Glutamatergic neuron (in vitro differentiated cells): ENCODE measurements around the gene MYL9. TPM values are rescaled to one million over a fixed set of nuclear protein-coding genes. Genes with fewer than 3 reads are reported as not detected.

Experiments
- DNase-seq: peaks from one replicate; pipeline ENCODE4 v3.0.0; 2022
- H3K27ac Mint-ChIP-seq: one replicate; pipeline ENCODE4 v1.8.0; 2020; ENCODE audit warnings: mild to moderate bottlenecking, mixed read lengths, inconsistent platforms; ENCODE audit not compliant: unreplicated experiment
- H3K27me3 Mint-ChIP-seq: one replicate; pipeline ENCODE4 v1.8.0; 2020; ENCODE audit warnings: mild to moderate bottlenecking, moderate library complexity, mixed read lengths, inconsistent platforms; ENCODE audit not compliant: unreplicated experiment
- H3K36me3 Mint-ChIP-seq: one replicate; pipeline ENCODE4 v1.8.0; 2020; ENCODE audit warnings: mild to moderate bottlenecking, mixed read lengths, inconsistent platforms; ENCODE audit not compliant: unreplicated experiment
- H3K4me1 Mint-ChIP-seq: one replicate; pipeline ENCODE4 v1.8.0; 2020; ENCODE audit warnings: mild to moderate bottlenecking, low read depth, mixed read lengths, inconsistent platforms; ENCODE audit not compliant: unreplicated experiment
- H3K4me3 Mint-ChIP-seq: one replicate; pipeline ENCODE4 v1.8.0; 2020; ENCODE audit warnings: mild to moderate bottlenecking, mixed read lengths, inconsistent platforms; ENCODE audit not compliant: unreplicated experiment
- H3K9me3 Mint-ChIP-seq: one replicate; pipeline ENCODE4 v1.8.0; 2020; ENCODE audit warnings: mild to moderate bottlenecking, moderate library complexity, mixed read lengths, inconsistent platforms; ENCODE audit not compliant: unreplicated experiment
- total RNA-seq: library from RNA; stranded (reverse); fragmentation: NEBNext Ultra II Directional; extraction: Animal tissue kit (Norgen Biotek cat#: 25700); gene quantifications from one replicate; pipeline ENCODE4 v1.2.1, GENCODE V29; 2021; ENCODE audit not compliant: unreplicated experiment
- TF ChIP-seq, protein P1 (sequence below): fragments of 200-600 bp; sonication (generic); IDR thresholded peaks from one replicate; pipeline ENCODE4 v1.5.0; 2021; ENCODE audit not compliant: partially characterized antibody, unreplicated experiment

MYL9 gene
- total RNA-seq, 1 donor from 2014 or later: 2.0 TPM

DNA sequence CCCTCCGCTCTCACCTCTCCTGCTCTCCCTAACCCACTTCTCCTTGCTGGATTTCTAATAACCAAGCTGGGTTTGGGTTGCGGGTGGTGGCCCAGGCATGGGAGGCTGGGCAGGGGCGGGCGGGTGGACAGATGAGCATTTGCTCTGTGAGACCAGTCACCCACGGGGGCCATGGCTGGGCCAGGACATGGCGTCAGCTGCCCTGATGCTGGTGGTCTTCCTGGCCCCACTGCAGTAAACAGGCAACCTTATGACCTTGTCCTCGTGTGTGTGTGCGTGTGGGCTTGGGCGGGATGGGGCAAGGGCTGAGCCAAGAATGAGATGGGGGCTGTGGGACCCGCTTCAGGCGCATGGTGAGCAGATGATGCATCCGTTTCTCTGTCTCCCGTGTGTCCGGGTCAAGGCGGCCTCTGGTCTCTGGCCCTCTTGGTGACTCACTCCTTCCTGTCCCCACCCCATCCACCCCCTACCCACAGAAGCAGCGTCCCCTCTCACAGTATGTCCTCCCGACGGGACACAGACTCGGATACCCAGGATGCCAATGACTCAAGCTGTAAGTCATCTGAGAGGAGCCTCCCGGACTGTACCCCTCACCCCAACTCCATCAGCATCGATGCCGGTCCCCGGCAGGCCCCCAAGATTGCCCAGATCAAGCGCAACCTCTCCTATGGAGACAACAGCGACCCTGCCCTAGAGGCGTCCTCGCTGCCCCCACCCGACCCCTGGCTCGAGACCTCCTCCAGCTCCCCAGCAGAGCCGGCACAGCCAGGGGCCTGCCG, 41.4 kb upstream of the MYL9 start:
- peaks cover 10% of the 10 kb centered on the region for H3K9me3 Mint-ChIP-seq
- H3K4me3 Mint-ChIP-seq: no peak overlapping the region
- no peak for DNase-seq
- TF ChIP-seq, protein P1, sequence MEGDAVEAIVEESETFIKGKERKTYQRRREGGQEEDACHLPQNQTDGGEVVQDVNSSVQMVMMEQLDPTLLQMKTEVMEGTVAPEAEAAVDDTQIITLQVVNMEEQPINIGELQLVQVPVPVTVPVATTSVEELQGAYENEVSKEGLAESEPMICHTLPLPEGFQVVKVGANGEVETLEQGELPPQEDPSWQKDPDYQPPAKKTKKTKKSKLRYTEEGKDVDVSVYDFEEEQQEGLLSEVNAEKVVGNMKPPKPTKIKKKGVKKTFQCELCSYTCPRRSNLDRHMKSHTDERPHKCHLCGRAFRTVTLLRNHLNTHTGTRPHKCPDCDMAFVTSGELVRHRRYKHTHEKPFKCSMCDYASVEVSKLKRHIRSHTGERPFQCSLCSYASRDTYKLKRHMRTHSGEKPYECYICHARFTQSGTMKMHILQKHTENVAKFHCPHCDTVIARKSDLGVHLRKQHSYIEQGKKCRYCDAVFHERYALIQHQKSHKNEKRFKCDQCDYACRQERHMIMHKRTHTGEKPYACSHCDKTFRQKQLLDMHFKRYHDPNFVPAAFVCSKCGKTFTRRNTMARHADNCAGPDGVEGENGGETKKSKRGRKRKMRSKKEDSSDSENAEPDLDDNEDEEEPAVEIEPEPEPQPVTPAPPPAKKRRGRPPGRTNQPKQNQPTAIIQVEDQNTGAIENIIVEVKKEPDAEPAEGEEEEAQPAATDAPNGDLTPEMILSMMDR: no peak
- no peak overlapping the region for H3K27ac Mint-ChIP-seq
- peaks cover 2% of the 10 kb centered on the region for H3K4me1 Mint-ChIP-seq
- peaks cover 10% of the 10 kb centered on the region for H3K27me3 Mint-ChIP-seq
- H3K36me3 Mint-ChIP-seq: peaks cover 4% of the 10 kb centered on the region

GRCh38 chr20:36501367-36502006, 39.8 kb upstream of the MYL9 start:
- peaks cover 4% of the 10 kb centered on the region for H3K4me1 Mint-ChIP-seq
- no peak overlapping the region for H3K4me3 Mint-ChIP-seq
- peaks cover 6% of the 10 kb centered on the region for H3K27me3 Mint-ChIP-seq
- H3K27ac Mint-ChIP-seq: no peak overlapping the region
- H3K36me3 Mint-ChIP-seq: peaks cover 4% of the 10 kb centered on the region
- no peak for DNase-seq
- peaks cover 8% of the 10 kb centered on the region for H3K9me3 Mint-ChIP-seq
- TF ChIP-seq, protein P1: no peak

DNA sequence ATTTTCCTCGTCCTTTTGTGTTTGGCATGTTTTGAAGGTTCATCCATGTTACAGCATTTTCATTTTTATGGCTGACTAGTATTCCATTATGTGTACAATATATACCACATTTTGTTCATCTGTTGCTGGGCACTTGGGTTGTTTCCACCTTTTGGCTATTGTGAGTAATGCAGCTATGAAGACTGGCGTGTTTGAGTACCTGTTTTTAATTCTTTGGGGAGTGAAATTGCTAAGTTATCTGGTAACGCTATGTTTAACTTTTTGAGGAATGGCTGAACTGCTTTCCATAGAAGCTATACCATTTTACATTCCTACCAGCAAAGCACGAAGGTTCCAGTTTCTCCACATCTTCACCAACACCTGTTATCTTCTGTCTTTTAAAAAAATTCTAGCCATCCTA, 37.0 kb upstream of the MYL9 start:
- H3K27me3 Mint-ChIP-seq: peaks cover 5% of the 10 kb centered on the region
- TF ChIP-seq, protein P1: peak; percentile 27
- H3K36me3 Mint-ChIP-seq: peaks cover 4% of the 10 kb centered on the region
- H3K4me3 Mint-ChIP-seq: no peak overlapping the region
- no peak overlapping the region for H3K27ac Mint-ChIP-seq
- DNase-seq: no peak
- peaks cover 10% of the 10 kb centered on the region for H3K9me3 Mint-ChIP-seq
- peaks cover 4% of the 10 kb centered on the region for H3K4me1 Mint-ChIP-seq

GRCh38 chr20:36506253-36506652, 35.1 kb upstream of the MYL9 start:
- Mint-ChIP-seq H3K4me1 (peaks cover 4% of the 10 kb centered on the region), H3K27me3 (peaks cover 2% of the 10 kb centered on the region), H3K27ac (no peak overlapping the region), H3K9me3 (peaks cover 5% of the 10 kb centered on the region), H3K4me3 (no peak overlapping the region), H3K36me3 (no peaks in the 10 kb centered on the region)
- no peak for DNase-seq
- TF ChIP-seq, protein P1: peak; percentile 13

DNA sequence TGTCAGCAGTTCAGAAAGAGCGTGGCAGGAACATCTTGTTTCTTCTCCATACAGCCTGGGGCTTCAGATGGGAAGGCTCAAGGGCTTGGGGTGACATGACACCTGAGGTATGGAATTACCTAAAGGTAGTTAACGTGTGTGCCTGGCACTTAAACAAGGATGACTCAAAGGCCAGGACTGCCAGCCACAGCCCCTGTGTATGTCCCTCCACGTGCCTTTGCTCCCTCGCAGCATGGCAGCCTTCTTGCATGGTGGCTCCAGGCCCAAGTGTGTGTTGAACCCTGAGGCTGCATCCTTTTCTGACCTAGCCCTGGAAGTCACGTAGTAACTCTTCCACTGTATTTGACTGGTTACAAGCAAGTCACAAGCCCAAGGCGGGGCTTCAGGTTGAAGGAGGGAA, 33.6 kb upstream of the MYL9 start:
- TF ChIP-seq, protein P1: no peak
- no peak overlapping the region for H3K4me3 Mint-ChIP-seq
- H3K27me3 Mint-ChIP-seq: peaks cover 4% of the 10 kb centered on the region
- no peak for DNase-seq
- H3K4me1 Mint-ChIP-seq: peaks cover 4% of the 10 kb centered on the region
- H3K9me3 Mint-ChIP-seq: peaks cover 7% of the 10 kb centered on the region
- H3K27ac Mint-ChIP-seq: peak overlapping the region; percentile 62
- H3K36me3 Mint-ChIP-seq: peaks cover 6% of the 10 kb centered on the region
